Cardiac muscle cell (in vitro differentiated cells and primary cell): ENCODE results near the gene CD300H. TPM values are rescaled to one million over a fixed set of nuclear protein-coding genes. Genes with fewer than 3 reads are reported as not detected.

Source experiments
- DNase-seq, 2 donors: peaks; one replicate each; pipeline versions ENCODE4 v3.0.0 to v3.0.0-alpha.2; 2010 to 2017; ENCODE audit warnings: low read depth in 1 of 2, low spot score in 1 of 2
- H3K27ac ChIP-seq: fragments of 200-600 bp; sonication (generic); 2 replicates; pipeline ENCODE4 v1.5.1; 2016
- H3K27me3 ChIP-seq: fragments of 200-600 bp; sonication (generic); 2 replicates; pipeline ENCODE4 v1.6.0; 2016; ENCODE audit warnings: control low read depth
- H3K36me3 ChIP-seq: fragments of 200-600 bp; sonication (generic); 2 replicates; pipeline ENCODE4 v1.5.1; 2016; ENCODE audit warnings: control low read depth
- H3K4me1 ChIP-seq: fragments of 200-600 bp; sonication (generic); 2 replicates; pipeline ENCODE4 v1.8.1; 2017; ENCODE audit warnings: low read depth, mild to moderate bottlenecking, mixed run types
- H3K4me3 ChIP-seq: fragments of 200-600 bp; sonication (generic); 2 replicates; pipeline ENCODE4 v1.5.1; 2016; ENCODE audit warnings: mild to moderate bottlenecking
- H3K9me3 ChIP-seq: fragments of 200-600 bp; sonication (generic); 2 replicates; pipeline ENCODE4 v1.5.1; 2017; ENCODE audit warnings: low read depth, mild to moderate bottlenecking, control low read depth
- polyA plus RNA-seq: library from polyadenylated mRNA; unstranded; fragments of >200 nt; fragmentation: Nextera tagmentation; extraction: Ambion mirVana; gene quantifications from 2 replicates; pipeline ENCODE4 v1.2.1, GENCODE V29; 2016
- total RNA-seq: library from RNA; depleted of rRNA; stranded (reverse); fragments of >200 nt; gene quantifications from 2 replicates; pipeline ENCODE4 v1.2.3, GENCODE V29; 2016
- TF ChIP-seq, protein P1 (sequence below): IDR thresholded peaks from 2 replicates; pipeline ENCODE4 v1.5.1; 2012; ENCODE audit warnings: low read depth, mild to moderate bottlenecking, low read length

CD300H gene
- total and polyA plus RNA-seq, 2 experiments from 2014 or later: not detected

GRCh38 chr17:74595037-74595750, 27.9 kb upstream of the CD300H start:
- Histone ChIP-seq H3K9me3 (no peaks in the 10 kb centered on the region), H3K27me3 (no peaks in the 10 kb centered on the region), H3K27ac (no peak overlapping the region), H3K4me3 (no peak overlapping the region), H3K4me1 (no peaks in the 10 kb centered on the region), H3K36me3 (no peaks in the 10 kb centered on the region)
- DNase-seq: no peak
- TF ChIP-seq, protein P1, sequence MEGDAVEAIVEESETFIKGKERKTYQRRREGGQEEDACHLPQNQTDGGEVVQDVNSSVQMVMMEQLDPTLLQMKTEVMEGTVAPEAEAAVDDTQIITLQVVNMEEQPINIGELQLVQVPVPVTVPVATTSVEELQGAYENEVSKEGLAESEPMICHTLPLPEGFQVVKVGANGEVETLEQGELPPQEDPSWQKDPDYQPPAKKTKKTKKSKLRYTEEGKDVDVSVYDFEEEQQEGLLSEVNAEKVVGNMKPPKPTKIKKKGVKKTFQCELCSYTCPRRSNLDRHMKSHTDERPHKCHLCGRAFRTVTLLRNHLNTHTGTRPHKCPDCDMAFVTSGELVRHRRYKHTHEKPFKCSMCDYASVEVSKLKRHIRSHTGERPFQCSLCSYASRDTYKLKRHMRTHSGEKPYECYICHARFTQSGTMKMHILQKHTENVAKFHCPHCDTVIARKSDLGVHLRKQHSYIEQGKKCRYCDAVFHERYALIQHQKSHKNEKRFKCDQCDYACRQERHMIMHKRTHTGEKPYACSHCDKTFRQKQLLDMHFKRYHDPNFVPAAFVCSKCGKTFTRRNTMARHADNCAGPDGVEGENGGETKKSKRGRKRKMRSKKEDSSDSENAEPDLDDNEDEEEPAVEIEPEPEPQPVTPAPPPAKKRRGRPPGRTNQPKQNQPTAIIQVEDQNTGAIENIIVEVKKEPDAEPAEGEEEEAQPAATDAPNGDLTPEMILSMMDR: no peak

- no peak within 1 kb of the TSS for H3K27ac ChIP-seq
- DNase-seq: no peak
- TF ChIP-seq, protein P1: no peak
- H3K27me3 ChIP-seq: no peaks in the 10 kb centered on the region
- H3K36me3 ChIP-seq: no peaks in the 10 kb centered on the region
- no peak within 1 kb of the TSS for H3K4me3 ChIP-seq
- no peaks in the 10 kb centered on the region for H3K9me3 ChIP-seq
- H3K4me1 ChIP-seq: no peaks in the 10 kb centered on the region
These were observed 25.0 kb upstream of the CD300H start, which contains the start of gene CD300LD for GRCh38 chr17:74592087-74592990. Gene CD300LD, minus strand, starts transcription at chr17:74592283. Its CDS starts 81 bp downstream, at chr17:74592202.

GRCh38 chr17:74591503-74591902, 24.2 kb upstream of the CD300H start:
- H3K27me3 ChIP-seq: no peaks in the 10 kb centered on the region
- H3K27ac ChIP-seq: no peak overlapping the region
- DNase-seq: no peak
- TF ChIP-seq, protein P1: no peak
- no peak overlapping the region for H3K4me3 ChIP-seq
- H3K36me3 ChIP-seq: no peaks in the 10 kb centered on the region
- H3K4me1 ChIP-seq: no peaks in the 10 kb centered on the region
- no peaks in the 10 kb centered on the region for H3K9me3 ChIP-seq

DNA sequence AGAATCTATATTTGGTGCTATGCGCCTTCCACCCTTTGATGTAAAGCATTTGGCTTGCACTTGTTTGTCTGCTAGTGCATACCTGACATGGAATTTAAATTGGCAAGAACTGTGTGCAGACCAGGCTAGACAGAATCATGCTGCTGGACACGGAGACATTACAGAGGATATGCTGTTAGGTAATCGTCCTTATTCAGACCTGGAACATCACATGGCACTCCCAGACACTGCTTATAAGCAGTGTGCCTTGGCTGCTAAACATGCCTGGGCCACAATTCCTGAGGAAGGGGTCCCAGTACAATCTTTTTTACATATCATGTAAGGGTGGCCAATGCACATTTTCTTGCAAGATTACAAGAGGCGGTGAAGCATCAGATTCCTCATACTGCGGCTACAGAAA, 18.4 kb upstream of the CD300H start:
- TF ChIP-seq, protein P1: no peak

GRCh38 chr17:74584292-74585060, 17.2 kb upstream of the CD300H start:
- Histone ChIP-seq H3K4me1 (no peaks in the 10 kb centered on the region), H3K9me3 (no peaks in the 10 kb centered on the region), H3K27me3 (no peaks in the 10 kb centered on the region), H3K4me3 (no peak overlapping the region), H3K27ac (no peak overlapping the region), H3K36me3 (no peaks in the 10 kb centered on the region)
- TF ChIP-seq, protein P1: no peak
- DNase-seq: no peak

More for the DNA sequence above, 18.4 kb upstream of the CD300H start:
- Histone ChIP-seq H3K36me3 (no peaks in the 10 kb centered on the region), H3K27me3 (no peaks in the 10 kb centered on the region), H3K4me3 (no peak overlapping the region), H3K27ac (no peak overlapping the region), H3K4me1 (no peaks in the 10 kb centered on the region), H3K9me3 (no peaks in the 10 kb centered on the region)
- no peak for DNase-seq
